ENCODE results near the gene SETD2.
A peak's percentile ranks its signal among the peaks of the same experiment; 100 is the strongest.

SETD2 gene

GRCh38 chr3:46978381-46978780 is 185.5 kb downstream of the SETD2 start:
- no peak for DNase-seq

GRCh38 chr3:46977811-46978195 is 186.1 kb downstream of the SETD2 start:
- no peak for DNase-seq

GRCh38 chr3:46976326-46977190 is 187.4 kb downstream of the SETD2 start, which contains the start of gene CCDC12:
Gene CCDC12 (minus strand): TSS chr3:46976745. CDS start chr3:46976732, 13 bp downstream.
- DNase-seq: peak; percentile 96

GRCh38 chr3:46974421-46975171 is 189.3 kb downstream of the SETD2 start:
- no peak for DNase-seq

GRCh38 chr3:46972396-46972795 is 191.5 kb downstream of the SETD2 start:
- DNase-seq: no peak

- DNase-seq: no peak
Observed at GRCh38 chr3:46971742-46972141, 192.2 kb downstream of the SETD2 start.

GRCh38 chr3:46971151-46971550 is 192.8 kb downstream of the SETD2 start:
- no peak for DNase-seq

- no peak for DNase-seq
Observed at GRCh38 chr3:46970391-46971091, 193.4 kb downstream of the SETD2 start.

GRCh38 chr3:46968783-46969428 is 195.0 kb downstream of the SETD2 start:
- no peak for DNase-seq

GRCh38 chr3:46966811-46967210 is 197.1 kb downstream of the SETD2 start:
- DNase-seq: no peak
